ENCODE results near the gene MCU.
"Not testable (repeated sequence)": the region's sequence is repeated elsewhere in the genome, so short reads cannot be mapped to it uniquely, and the experiment has no call there.

The MCU gene

GRCh38 chr10:72732521-72732920, 40.6 kb downstream of the MCU start:
- no peak for DNase-seq

- no peak for DNase-seq
Measured at GRCh38 chr10:72733989-72734388, 42.0 kb downstream of the MCU start.

- no peak for DNase-seq
Measured at GRCh38 chr10:72735288-72735936, 43.5 kb downstream of the MCU start.

GRCh38 chr10:72736176-72736827, 44.4 kb downstream of the MCU start:
- no peak for DNase-seq

- no peak for DNase-seq
Measured at GRCh38 chr10:72736828-72737220, 44.9 kb downstream of the MCU start.

- DNase-seq = not testable (repeated sequence)
Measured at GRCh38 chr10:72737357-72737756, 45.4 kb downstream of the MCU start.

GRCh38 chr10:72738486-72738885, 46.5 kb downstream of the MCU start:
- DNase-seq = no peak

- no peak for DNase-seq
Measured at GRCh38 chr10:72740528-72740927, 48.6 kb downstream of the MCU start.

- DNase-seq = no peak
Measured at GRCh38 chr10:72742092-72742491, 50.1 kb downstream of the MCU start.

GRCh38 chr10:72742797-72743196, 50.9 kb downstream of the MCU start:
- DNase-seq = no peak

GRCh38 chr10:72744566-72744965, 52.6 kb downstream of the MCU start:
- DNase-seq = no peak

- no peak for DNase-seq
Measured at GRCh38 chr10:72746426-72747363, 54.8 kb downstream of the MCU start.

GRCh38 chr10:72747521-72747920, 55.6 kb downstream of the MCU start:
- DNase-seq = no peak

- no peak for DNase-seq
Measured at GRCh38 chr10:72753760-72754231, 61.9 kb downstream of the MCU start.

GRCh38 chr10:72754275-72755032, 62.5 kb downstream of the MCU start:
- DNase-seq = no peak

GRCh38 chr10:72756674-72757385, 64.9 kb downstream of the MCU start:
- no peak for DNase-seq

- no peak for DNase-seq
Measured at GRCh38 chr10:72757732-72758131, 65.8 kb downstream of the MCU start.

GRCh38 chr10:72758930-72759329, 67.0 kb downstream of the MCU start:
- not testable (repeated sequence) for DNase-seq

GRCh38 chr10:72759584-72759983, 67.6 kb downstream of the MCU start:
- DNase-seq = no peak

GRCh38 chr10:72761498-72761897, 69.6 kb downstream of the MCU start:
- no peak for DNase-seq

- no peak for DNase-seq
Measured at GRCh38 chr10:72762042-72762441, 70.1 kb downstream of the MCU start.

GRCh38 chr10:72763201-72763600, 71.3 kb downstream of the MCU start:
- DNase-seq = no peak
